A673 (cell line): ENCODE data around the gene PRKAG2.

Experiments used
- CTCF ChIP-seq: fragments of 300-800, 200-600 bp; sonication (generic); conservative IDR thresholded peaks from 2 replicates; pipeline ENCODE4 v1.5.1; 2017; ENCODE audit warnings: low read depth, mild to moderate bottlenecking, antibody characterized with exemption, low read length, moderate library complexity, mixed read lengths
- EZH2 ChIP-seq: fragments of 200-600 bp; sonication (generic); IDR thresholded peaks from 2 replicates; pipeline ENCODE4 v1.6.1; 2017; ENCODE audit warnings: borderline replicate concordance, low read depth, mild to moderate bottlenecking, mixed read lengths, antibody characterized with exemption, low read length; ENCODE audit not compliant: poor library complexity, severe bottlenecking

GRCh38 chr7:151921451-151921850, 44.5 kb upstream of the PRKAG2 start:
- TF ChIP-seq CTCF (no peak), EZH2 (no peak)
